Measurements from ENCODE around the gene ZKSCAN7.

The ZKSCAN7 gene

GRCh38 chr3:44612678-44613077 lies 57.7 kb downstream of the ZKSCAN7 start:
- Histone ChIP-seq H3K4me3 (replicated peaks; ENCODE audit: insufficient read depth, low read length) (no peak overlapping the region), H3K27me3 (ENCODE audit: insufficient read depth, poor library complexity, severe bottlenecking) (no peaks in the 10 kb centered on the region), H3K27ac (replicated peaks) (no peak overlapping the region)
- TF ChIP-seq SPI1 (IDR thresholded peaks at IDR 0.05; ENCODE audit: borderline replicate concordance, low read depth), result peak; percentile 77
- TF ChIP-seq, protein P1, sequence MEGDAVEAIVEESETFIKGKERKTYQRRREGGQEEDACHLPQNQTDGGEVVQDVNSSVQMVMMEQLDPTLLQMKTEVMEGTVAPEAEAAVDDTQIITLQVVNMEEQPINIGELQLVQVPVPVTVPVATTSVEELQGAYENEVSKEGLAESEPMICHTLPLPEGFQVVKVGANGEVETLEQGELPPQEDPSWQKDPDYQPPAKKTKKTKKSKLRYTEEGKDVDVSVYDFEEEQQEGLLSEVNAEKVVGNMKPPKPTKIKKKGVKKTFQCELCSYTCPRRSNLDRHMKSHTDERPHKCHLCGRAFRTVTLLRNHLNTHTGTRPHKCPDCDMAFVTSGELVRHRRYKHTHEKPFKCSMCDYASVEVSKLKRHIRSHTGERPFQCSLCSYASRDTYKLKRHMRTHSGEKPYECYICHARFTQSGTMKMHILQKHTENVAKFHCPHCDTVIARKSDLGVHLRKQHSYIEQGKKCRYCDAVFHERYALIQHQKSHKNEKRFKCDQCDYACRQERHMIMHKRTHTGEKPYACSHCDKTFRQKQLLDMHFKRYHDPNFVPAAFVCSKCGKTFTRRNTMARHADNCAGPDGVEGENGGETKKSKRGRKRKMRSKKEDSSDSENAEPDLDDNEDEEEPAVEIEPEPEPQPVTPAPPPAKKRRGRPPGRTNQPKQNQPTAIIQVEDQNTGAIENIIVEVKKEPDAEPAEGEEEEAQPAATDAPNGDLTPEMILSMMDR (IDR thresholded peaks at IDR 0.05; ENCODE audit: insufficient read depth, low read length), result no peak
- TF ChIP-seq, protein P2, sequence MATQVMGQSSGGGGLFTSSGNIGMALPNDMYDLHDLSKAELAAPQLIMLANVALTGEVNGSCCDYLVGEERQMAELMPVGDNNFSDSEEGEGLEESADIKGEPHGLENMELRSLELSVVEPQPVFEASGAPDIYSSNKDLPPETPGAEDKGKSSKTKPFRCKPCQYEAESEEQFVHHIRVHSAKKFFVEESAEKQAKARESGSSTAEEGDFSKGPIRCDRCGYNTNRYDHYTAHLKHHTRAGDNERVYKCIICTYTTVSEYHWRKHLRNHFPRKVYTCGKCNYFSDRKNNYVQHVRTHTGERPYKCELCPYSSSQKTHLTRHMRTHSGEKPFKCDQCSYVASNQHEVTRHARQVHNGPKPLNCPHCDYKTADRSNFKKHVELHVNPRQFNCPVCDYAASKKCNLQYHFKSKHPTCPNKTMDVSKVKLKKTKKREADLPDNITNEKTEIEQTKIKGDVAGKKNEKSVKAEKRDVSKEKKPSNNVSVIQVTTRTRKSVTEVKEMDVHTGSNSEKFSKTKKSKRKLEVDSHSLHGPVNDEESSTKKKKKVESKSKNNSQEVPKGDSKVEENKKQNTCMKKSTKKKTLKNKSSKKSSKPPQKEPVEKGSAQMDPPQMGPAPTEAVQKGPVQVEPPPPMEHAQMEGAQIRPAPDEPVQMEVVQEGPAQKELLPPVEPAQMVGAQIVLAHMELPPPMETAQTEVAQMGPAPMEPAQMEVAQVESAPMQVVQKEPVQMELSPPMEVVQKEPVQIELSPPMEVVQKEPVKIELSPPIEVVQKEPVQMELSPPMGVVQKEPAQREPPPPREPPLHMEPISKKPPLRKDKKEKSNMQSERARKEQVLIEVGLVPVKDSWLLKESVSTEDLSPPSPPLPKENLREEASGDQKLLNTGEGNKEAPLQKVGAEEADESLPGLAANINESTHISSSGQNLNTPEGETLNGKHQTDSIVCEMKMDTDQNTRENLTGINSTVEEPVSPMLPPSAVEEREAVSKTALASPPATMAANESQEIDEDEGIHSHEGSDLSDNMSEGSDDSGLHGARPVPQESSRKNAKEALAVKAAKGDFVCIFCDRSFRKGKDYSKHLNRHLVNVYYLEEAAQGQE (IDR thresholded peaks at IDR 0.05; ENCODE audit: insufficient replicate concordance, low read depth), result no peak
- DNase-seq (ENCODE audit: low read depth in 1 of 2, low spot score in 1 of 2), result no peak

Measured in HL-60 (cell line).